HG03457 (cell line): ENCODE results near the gene ZDHHC11.
"Not testable (repeated sequence)": the region's sequence is repeated elsewhere in the genome, so short reads cannot be mapped to it uniquely, and the experiment has no call there.

Source experiments
- ATAC-seq: cut with Tn5 transposase; IDR thresholded peaks from one replicate; pipeline ENCODE4 v1.9.1; 2021; ENCODE audit warnings: moderate number of reproducible peaks; ENCODE audit not compliant: unreplicated experiment

ZDHHC11 gene

GRCh38 chr5:750226-750625, 100.6 kb downstream of the ZDHHC11 start:
- not testable (repeated sequence) for ATAC-seq

- no peak for ATAC-seq
Observed at GRCh38 chr5:749101-749670, 101.6 kb downstream of the ZDHHC11 start.

GRCh38 chr5:748011-748980, 102.5 kb downstream of the ZDHHC11 start:
- not testable (repeated sequence) for ATAC-seq

- not testable (repeated sequence) for ATAC-seq
Observed at GRCh38 chr5:747303-747844, 103.4 kb downstream of the ZDHHC11 start.

- ATAC-seq = no peak
Observed at GRCh38 chr5:746258-746761, 104.5 kb downstream of the ZDHHC11 start.
